ENCODE measurements around the gene KRTAP5-1.

The KRTAP5-1 gene

GRCh38 chr11:1548221-1549070 lies 36.6 kb downstream of the KRTAP5-1 start:
- DNase-seq (ENCODE audit: low spot score in 2 of 2) (no peak), ATAC-seq (replicated peaks; ENCODE audit: extremely low read depth, poor library complexity, severe bottlenecking) (no peak)
- no peak overlapping the region for H3K27ac Mint-ChIP-seq (ENCODE audit: low read depth)

DNA sequence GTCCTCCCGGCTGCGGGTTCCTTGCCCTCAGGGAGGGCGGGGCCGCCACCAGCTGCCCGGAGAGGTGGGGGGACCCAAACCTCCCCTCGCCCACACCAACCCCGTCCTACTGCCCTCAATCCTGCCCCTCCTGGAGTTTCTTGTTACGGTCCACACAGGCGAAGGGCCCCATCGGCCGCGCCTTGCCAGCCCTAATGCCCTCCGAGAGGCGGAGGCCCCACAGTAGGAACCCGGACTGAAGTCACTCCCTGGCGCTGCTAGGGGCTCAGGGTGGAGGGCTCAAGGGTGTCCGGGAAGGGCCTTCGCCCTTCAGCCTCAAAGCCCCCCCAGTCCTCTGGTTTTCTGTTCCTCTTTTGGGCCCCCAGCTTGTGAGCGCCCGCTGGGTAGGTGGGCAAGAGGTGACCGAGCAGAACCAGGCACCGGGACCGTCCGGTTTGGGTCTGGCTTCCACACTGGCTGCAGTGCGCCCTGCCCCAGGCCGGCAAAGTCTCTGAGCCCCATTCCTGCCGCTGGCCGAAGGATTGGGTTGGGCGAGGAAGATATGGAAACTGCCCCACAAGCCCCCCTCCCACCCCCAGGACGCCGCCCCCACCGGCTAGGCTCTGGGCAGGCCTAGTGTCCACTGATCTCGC lies 37.5 kb downstream of the KRTAP5-1 start:
- no peak for DNase-seq (ENCODE audit: low spot score in 2 of 2)
- Mint-ChIP-seq H3K9me3 (no peaks in the 10 kb centered on the region), H3K36me3 (ENCODE audit: insufficient read depth) (no peaks in the 10 kb centered on the region), H3K4me3 (peak overlapping the region; percentile 51), H3K4me1 (no peaks in the 10 kb centered on the region), H3K27ac (ENCODE audit: low read depth) (no peak overlapping the region), H3K27me3 (peaks cover 32% of the 10 kb centered on the region)
- no peak for ATAC-seq (replicated peaks; ENCODE audit: extremely low read depth, poor library complexity, severe bottlenecking)

More at GRCh38 chr11:1548221-1549070, 36.6 kb downstream of the KRTAP5-1 start:
- H3K9me3 Mint-ChIP-seq = no peaks in the 10 kb centered on the region
- H3K4me3 Mint-ChIP-seq = peak overlapping the region; percentile 41
- peaks cover 32% of the 10 kb centered on the region for H3K27me3 Mint-ChIP-seq
- peaks cover 3% of the 10 kb centered on the region for H3K36me3 Mint-ChIP-seq (ENCODE audit: insufficient read depth)
- H3K4me1 Mint-ChIP-seq = no peaks in the 10 kb centered on the region

- ATAC-seq (replicated peaks; ENCODE audit: extremely low read depth, poor library complexity, severe bottlenecking) = peak; percentile 73
- Mint-ChIP-seq H3K36me3 (ENCODE audit: insufficient read depth) (no peaks in the 10 kb centered on the region), H3K27me3 (peaks cover 32% of the 10 kb centered on the region), H3K4me3 (peak overlapping the region; percentile 51), H3K9me3 (no peaks in the 10 kb centered on the region), H3K27ac (ENCODE audit: low read depth) (no peak overlapping the region), H3K4me1 (no peaks in the 10 kb centered on the region)
- no peak for DNase-seq (ENCODE audit: low spot score in 2 of 2)
Measured at GRCh38 chr11:1546536-1547466, 38.3 kb downstream of the KRTAP5-1 start.

GRCh38 chr11:1546077-1546535 lies 39.0 kb downstream of the KRTAP5-1 start:
- Mint-ChIP-seq H3K4me1 (no peaks in the 10 kb centered on the region), H3K27me3 (peaks cover 32% of the 10 kb centered on the region), H3K36me3 (ENCODE audit: insufficient read depth) (no peaks in the 10 kb centered on the region), H3K9me3 (no peaks in the 10 kb centered on the region), H3K27ac (ENCODE audit: low read depth) (no peak overlapping the region), H3K4me3 (peak overlapping the region; percentile 45)
- ATAC-seq (replicated peaks; ENCODE audit: extremely low read depth, poor library complexity, severe bottlenecking) (no peak), DNase-seq (ENCODE audit: low spot score in 2 of 2) (no peak)

- Mint-ChIP-seq H3K36me3 (ENCODE audit: insufficient read depth) (peaks cover 1% of the 10 kb centered on the region), H3K27ac (ENCODE audit: low read depth) (no peak overlapping the region), H3K27me3 (peaks cover 32% of the 10 kb centered on the region), H3K9me3 (no peaks in the 10 kb centered on the region), H3K4me3 (no peak overlapping the region), H3K4me1 (no peaks in the 10 kb centered on the region)
- ATAC-seq (replicated peaks; ENCODE audit: extremely low read depth, poor library complexity, severe bottlenecking) (no peak), DNase-seq (ENCODE audit: low spot score in 2 of 2) (no peak)
Measured at GRCh38 chr11:1545432-1545831, 39.7 kb downstream of the KRTAP5-1 start.

- no peak for DNase-seq (ENCODE audit: low spot score in 2 of 2)
- H3K4me1 Mint-ChIP-seq = no peaks in the 10 kb centered on the region
- H3K4me3 Mint-ChIP-seq = no peak overlapping the region
- H3K9me3 Mint-ChIP-seq = no peaks in the 10 kb centered on the region
- no peak for ATAC-seq (replicated peaks; ENCODE audit: extremely low read depth, poor library complexity, severe bottlenecking)
- no peak overlapping the region for H3K27ac Mint-ChIP-seq (ENCODE audit: low read depth)
- peaks cover 28% of the 10 kb centered on the region for H3K27me3 Mint-ChIP-seq
- peaks cover 1% of the 10 kb centered on the region for H3K36me3 Mint-ChIP-seq (ENCODE audit: insufficient read depth)
Measured at GRCh38 chr11:1544536-1544935, 40.5 kb downstream of the KRTAP5-1 start.

DNA sequence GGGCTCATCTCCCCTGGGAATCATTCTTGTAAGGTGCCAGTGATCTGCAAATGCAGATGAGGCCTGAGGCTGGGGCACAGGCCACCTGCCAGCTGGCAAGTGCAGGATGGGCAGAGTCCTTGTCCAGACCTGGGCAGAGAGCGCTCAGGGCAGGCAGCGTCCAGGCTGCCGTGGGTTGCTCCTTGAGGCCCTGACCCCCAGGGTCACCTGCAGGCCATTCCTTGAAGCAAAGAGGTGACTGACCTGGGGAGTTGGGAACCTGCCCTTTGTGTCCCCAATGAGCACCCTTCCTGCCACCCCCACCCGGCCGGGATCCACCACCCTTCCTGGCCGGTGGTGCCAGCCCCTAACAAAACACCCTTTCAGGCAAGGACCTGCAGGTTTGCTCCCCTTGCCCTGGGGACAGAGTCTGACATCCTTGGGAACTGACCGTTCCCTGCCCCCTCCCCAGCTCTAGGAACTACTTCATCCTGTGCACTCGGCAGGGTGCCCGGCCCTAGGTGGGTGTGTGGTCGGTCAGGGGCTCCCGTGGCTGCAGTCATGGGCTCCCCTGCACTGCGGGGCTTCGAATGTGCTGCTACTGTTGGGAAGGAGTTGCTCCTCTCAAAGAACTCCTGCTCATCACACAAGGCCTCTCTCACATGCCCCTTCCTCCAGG lies 41.3 kb downstream of the KRTAP5-1 start:
- DNase-seq (ENCODE audit: low spot score in 2 of 2) (no peak), ATAC-seq (replicated peaks; ENCODE audit: extremely low read depth, poor library complexity, severe bottlenecking) (no peak)
- Mint-ChIP-seq H3K4me1 (no peaks in the 10 kb centered on the region), H3K4me3 (no peak overlapping the region), H3K36me3 (ENCODE audit: insufficient read depth) (peaks cover 1% of the 10 kb centered on the region), H3K27ac (ENCODE audit: low read depth) (no peak overlapping the region), H3K9me3 (no peaks in the 10 kb centered on the region), H3K27me3 (peaks cover 20% of the 10 kb centered on the region)

DNA sequence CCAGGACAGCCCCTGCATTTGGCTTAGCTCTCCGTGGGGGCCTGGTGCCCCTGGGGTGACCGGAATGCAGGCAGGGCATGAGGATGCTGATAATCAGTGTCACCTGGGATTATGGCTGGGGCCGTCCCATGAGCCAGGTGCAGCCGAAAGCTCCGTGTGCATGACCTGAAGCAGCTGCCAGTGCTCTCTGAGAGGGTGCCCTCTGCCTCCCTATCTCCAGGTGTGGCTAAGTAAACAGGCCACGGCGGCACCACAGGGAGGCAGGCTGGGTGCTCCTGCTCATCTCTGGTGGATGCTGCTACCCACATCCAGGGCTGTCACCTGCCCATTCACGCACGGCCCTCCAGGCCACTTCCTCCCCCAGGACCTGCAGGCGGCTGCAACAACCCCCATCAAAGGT lies 42.8 kb downstream of the KRTAP5-1 start:
- Mint-ChIP-seq H3K4me1 (no peaks in the 10 kb centered on the region), H3K36me3 (ENCODE audit: insufficient read depth) (peaks cover 1% of the 10 kb centered on the region), H3K27ac (ENCODE audit: low read depth) (no peak overlapping the region), H3K9me3 (no peaks in the 10 kb centered on the region), H3K27me3 (peaks cover 16% of the 10 kb centered on the region), H3K4me3 (no peak overlapping the region)
- ATAC-seq (replicated peaks; ENCODE audit: extremely low read depth, poor library complexity, severe bottlenecking) (no peak), DNase-seq (ENCODE audit: low spot score in 2 of 2) (no peak)

DNA sequence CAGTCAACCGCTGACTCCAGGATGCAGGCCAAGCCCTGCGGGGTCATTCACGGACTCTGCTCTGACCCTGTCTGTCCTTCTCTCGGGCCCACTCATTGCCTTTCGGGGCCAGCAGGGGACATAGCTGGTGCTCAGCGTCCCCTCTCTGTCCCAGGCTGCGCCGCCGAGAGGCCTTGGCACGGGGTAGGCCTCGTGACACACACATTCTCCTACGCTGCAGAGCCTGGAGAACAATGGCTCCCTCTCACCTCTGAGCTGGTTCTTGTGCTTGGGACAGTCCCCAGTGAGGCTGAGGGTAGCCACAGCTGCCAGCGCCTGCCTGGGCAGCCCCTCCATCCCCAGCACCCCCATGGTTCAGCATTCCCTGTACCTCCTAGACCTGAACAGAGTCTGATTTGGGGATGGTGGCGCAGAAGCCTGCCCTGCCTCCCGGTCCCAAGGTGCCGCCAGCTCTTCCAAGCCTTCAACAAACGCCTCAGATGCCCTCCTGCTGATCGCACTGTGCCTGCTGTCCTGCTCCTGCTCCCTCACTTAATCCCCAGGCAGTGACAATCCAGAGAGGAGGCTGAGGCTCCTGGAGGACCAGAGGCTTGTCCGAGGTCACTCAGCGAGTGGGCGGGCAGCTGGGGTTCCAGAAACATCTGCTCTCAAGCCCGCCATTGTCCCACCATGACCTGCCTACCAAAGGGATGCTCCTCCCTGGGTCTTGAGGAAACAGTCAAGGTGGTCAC lies 43.4 kb downstream of the KRTAP5-1 start:
- H3K4me3 Mint-ChIP-seq = no peak overlapping the region
- no peak for DNase-seq (ENCODE audit: low spot score in 2 of 2)
- no peaks in the 10 kb centered on the region for H3K4me1 Mint-ChIP-seq
- no peak overlapping the region for H3K27ac Mint-ChIP-seq (ENCODE audit: low read depth)
- ATAC-seq (replicated peaks; ENCODE audit: extremely low read depth, poor library complexity, severe bottlenecking) = no peak
- H3K27me3 Mint-ChIP-seq = peaks cover 16% of the 10 kb centered on the region
- H3K9me3 Mint-ChIP-seq = no peaks in the 10 kb centered on the region
- H3K36me3 Mint-ChIP-seq (ENCODE audit: insufficient read depth) = peaks cover 2% of the 10 kb centered on the region

- Mint-ChIP-seq H3K27ac (ENCODE audit: low read depth) (no peak overlapping the region), H3K4me1 (peaks cover 11% of the 10 kb centered on the region)
Measured at GRCh38 chr11:1540074-1540473, 45.0 kb downstream of the KRTAP5-1 start.

GRCh38 chr11:1538153-1538552 lies 46.9 kb downstream of the KRTAP5-1 start:
- Mint-ChIP-seq H3K27ac (ENCODE audit: low read depth) (no peak overlapping the region), H3K4me3 (no peak overlapping the region), H3K4me1 (peaks cover 22% of the 10 kb centered on the region), H3K27me3 (no peaks in the 10 kb centered on the region), H3K36me3 (ENCODE audit: insufficient read depth) (peaks cover 9% of the 10 kb centered on the region), H3K9me3 (no peaks in the 10 kb centered on the region)
- no peak for DNase-seq (ENCODE audit: low spot score in 2 of 2)
- ATAC-seq (replicated peaks; ENCODE audit: extremely low read depth, poor library complexity, severe bottlenecking) = no peak

More at GRCh38 chr11:1540074-1540473, 45.0 kb downstream of the KRTAP5-1 start:
- H3K4me3 Mint-ChIP-seq = no peak overlapping the region
- no peak for DNase-seq (ENCODE audit: low spot score in 2 of 2)
- ATAC-seq (replicated peaks; ENCODE audit: extremely low read depth, poor library complexity, severe bottlenecking) = no peak
- no peaks in the 10 kb centered on the region for H3K9me3 Mint-ChIP-seq
- H3K36me3 Mint-ChIP-seq (ENCODE audit: insufficient read depth) = peaks cover 6% of the 10 kb centered on the region
- H3K27me3 Mint-ChIP-seq = peaks cover 3% of the 10 kb centered on the region

All from central memory CD8-positive, alpha-beta T cell (primary cell).